Activated T-cell treated with anti-CD3 and anti-CD28 coated beads for 24 hours (primary cell): Measurements from ENCODE around the gene EFCAB6.

ENCODE experiments used
- DNase-seq: peaks from one replicate; pipeline ENCODE4 v3.0.0-alpha.2; 2020; ENCODE audit warnings: low read depth

EFCAB6 gene

GRCh38 chr22:43828998-43829782, 17.1 kb upstream of the EFCAB6 start:
- DNase-seq, result no peak

DNA sequence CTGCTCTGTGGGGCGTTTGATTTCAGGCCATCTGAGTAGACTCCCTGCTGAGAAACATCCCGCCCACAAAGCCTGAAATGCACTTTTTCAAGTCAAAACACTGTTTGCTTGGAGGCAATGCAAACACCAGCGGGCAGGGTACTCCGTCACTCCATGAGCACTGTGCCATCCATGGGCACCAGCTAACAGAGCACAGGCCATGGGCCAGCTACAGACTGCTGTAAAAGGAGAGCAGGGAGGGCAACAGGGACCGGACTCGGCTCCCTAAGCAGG, 16.6 kb upstream of the EFCAB6 start:
- DNase-seq, result no peak

DNA sequence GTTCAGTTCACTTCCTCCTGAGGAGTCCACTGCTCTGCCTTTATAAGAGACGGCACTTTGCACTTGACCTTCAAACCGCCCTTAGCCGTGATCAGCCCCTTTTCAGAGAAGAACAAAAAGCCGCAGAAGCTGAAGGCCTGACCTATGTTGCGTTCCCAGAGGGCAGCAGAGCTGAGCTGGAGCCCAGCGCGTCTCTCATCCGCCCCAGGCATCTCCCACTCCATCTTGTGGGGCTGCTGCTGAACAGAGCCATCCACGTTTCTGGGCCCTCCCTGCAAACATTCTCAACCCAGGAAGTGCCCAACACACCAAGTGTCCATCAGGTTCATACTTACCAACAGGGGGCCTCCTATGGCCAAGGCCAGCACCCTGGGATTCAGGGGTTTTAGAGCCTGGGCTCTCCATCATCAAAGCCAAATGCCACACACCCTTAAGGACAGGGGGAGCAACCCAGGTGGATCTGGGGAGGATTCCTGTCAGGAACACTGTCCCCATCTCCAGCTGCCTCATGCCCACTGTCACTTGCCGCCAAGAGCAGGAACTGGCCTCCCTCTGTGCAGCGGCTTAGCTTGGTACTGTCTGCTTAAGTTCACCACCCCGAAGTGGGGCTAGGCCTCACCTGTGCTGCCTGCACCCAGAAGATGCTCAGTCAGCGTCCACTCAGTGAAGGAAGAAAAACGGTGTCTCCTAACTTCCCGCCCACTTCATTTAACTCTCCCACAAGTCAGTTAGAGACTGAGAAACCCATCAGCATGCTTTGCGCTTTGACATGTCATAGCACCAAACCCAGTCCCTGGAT, 16.0 kb upstream of the EFCAB6 start:
- no peak for DNase-seq

- DNase-seq, result no peak
These were observed 15.1 kb upstream of the EFCAB6 start for GRCh38 chr22:43827003-43827735.

- no peak for DNase-seq
These were observed 14.3 kb upstream of the EFCAB6 start for GRCh38 chr22:43826142-43827002.

GRCh38 chr22:43825651-43826050, 13.5 kb upstream of the EFCAB6 start:
- no peak for DNase-seq

DNA sequence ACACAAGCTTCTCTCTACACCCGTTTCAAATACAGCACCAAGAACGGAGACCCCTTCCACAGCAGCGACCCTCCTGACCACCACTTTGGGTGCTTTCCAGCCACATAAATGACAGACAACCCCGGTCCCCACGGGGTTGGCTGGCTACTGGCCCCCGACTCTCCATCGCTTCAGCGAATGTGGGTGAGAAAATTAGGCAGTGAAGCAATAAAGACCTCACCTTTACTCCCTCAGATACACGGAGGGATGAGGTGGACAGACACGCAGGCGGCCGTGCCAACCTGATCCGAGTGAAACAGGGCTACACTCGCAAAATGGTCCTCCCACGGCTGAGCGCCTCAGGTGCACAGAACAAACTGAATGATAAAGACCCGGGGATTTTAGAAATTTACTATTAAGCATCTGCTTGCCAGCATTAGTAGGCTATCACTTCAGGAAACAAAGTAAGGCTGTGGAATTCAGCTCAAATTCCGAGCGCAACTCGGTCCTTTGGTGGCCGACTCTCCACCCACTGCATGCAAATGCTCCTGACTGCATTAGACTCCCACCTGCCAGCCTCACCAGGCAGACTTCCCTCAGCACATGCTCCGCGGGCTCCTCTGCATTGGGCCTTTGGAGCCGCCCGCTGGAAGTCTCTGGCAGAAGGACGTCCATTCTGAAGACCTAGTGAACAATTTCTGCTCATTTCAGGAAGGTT, 12.8 kb upstream of the EFCAB6 start:
- DNase-seq, result no peak

GRCh38 chr22:43823911-43824665, 12.0 kb upstream of the EFCAB6 start:
- DNase-seq, result no peak

GRCh38 chr22:43823353-43823908, 11.3 kb upstream of the EFCAB6 start:
- no peak for DNase-seq

- DNase-seq, result no peak
These were observed 9.7 kb upstream of the EFCAB6 start for GRCh38 chr22:43821606-43822425.

- no peak for DNase-seq
These were observed 8.7 kb upstream of the EFCAB6 start for GRCh38 chr22:43820651-43821305.

DNA sequence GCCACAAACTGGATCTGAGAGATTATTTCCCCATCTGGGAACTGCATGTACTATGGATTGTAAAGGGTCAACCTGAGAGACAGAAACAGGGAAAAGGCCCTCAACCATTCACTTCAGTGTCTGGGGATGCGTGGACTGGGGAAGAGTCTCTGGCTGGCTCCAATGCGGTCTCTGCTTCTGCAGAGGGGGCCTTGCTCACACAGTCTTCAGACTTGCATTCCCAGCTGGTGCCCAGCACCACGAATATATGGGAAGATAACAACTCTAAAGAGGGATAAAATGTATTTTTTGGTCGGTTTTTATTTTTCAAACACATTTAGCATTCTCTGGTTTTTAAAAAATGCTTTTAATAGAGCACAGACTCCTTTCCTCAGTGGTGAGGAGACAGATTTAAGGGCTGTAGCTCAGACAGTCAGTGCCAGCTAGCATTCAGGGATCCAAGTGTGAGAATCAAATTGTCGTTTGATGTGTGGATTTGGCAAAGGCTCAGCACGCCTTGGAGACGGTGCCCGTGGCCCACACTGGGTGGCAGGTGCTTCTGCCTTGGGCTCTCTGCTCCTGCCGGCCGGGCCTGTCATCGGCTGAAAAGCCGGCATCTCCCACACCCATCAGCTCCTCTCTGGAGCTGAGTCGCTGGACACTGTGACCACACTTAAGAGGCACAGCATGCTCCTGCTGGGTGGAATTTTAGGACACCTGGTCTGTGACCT, 8.0 kb upstream of the EFCAB6 start:
- no peak for DNase-seq

DNA sequence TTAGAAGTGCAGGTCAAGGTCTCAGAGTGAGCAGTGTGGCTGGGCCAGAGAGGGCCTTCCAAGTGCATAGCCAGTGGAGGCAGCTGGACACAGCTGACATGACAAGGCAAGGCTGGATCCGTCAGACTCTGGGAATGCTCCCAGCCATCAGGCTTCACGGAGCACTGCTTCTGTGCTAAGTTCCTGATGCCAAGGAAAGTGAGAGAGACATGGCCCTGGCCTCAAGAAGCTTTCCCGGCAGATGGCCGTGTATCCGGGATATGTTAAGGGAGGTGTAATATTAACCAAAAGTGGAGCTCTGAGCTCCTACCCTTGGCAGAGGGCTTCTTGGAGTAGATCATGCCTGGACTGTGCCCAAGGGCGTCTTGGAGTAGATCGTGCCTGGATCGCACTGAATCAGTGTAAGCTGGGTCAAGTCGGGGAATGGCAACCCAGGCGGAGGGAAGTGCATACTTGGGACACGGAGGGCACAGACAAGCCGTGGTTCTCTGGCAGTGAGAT, 7.4 kb upstream of the EFCAB6 start:
- DNase-seq, result no peak

DNA sequence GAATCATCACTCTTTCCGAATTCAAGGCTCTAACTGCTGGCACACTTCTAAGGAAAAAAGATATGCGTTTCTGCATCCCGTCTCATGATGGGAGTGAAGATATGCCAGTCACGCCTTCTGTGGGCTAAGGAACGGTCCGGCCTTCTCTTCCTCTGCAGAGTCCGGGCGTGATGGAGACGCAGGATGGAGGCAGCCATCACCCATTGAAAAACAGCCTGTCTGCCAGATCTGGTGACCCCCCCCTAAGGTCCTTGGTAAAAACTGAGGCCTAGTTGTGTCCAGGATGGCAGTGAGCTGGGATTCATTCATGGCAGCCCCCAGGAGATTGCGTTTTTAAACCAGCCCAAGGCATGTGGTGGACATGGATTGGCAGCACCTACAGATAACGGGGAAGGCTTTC, 6.9 kb upstream of the EFCAB6 start:
- no peak for DNase-seq

DNA sequence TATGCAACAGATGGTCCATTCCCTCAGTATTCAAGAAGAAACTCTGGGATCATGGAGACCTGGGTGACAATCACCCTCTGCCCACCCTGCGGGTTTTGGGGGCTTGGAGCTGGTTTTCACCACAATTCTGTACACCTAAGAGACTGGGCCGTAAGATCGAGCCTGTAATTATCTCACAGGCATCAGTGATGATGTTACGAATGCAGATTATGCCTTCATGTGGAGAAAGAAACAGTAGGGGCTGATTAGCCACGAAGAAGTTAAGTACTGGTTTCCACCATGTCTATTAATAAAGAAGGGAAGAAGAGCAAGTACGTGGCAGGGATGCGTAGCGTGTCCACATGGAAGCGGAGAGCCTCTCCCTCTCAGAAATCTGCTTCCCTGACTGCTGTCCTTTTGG, 5.3 kb upstream of the EFCAB6 start:
- DNase-seq, result no peak

DNA sequence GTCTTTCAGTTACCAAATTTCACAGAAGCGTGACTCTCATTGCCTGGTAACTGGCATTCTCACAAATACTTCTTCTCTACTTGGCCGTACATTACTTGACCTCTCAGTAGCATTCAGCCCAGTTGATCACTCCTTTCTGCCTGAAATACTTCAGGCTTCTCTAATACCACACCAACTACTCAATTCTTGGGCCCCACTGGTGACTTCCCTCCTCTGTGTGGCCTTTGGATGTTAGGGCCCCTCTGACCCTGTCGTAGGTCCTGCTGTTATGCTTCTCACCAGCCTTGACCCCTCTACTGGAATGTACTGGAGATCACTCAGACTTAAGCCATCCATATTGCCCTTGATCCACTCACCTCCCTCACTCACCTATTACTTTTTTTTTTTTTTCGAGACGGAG, 2.2 kb upstream of the EFCAB6 start:
- DNase-seq, result no peak

DNA sequence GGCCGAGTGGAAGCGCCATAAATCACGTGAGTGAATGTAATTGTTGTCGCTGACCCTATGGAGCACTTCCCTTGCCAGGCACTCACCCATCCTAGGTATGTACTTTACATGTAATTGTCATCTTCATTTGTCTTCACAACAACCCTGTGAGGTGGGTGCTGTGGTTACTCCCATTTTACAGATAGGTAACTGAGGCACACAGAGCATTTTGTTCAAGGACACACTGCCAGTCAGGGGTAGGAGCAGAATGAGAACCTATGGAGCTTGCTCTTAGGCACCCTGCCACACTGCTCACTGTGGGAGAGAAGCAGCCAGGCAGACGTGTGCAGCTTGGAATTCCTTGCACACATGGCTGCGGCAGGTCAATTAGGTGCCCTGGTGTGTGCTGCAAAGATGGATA, 785 bp upstream of the EFCAB6 start:
- DNase-seq, result no peak

DNA sequence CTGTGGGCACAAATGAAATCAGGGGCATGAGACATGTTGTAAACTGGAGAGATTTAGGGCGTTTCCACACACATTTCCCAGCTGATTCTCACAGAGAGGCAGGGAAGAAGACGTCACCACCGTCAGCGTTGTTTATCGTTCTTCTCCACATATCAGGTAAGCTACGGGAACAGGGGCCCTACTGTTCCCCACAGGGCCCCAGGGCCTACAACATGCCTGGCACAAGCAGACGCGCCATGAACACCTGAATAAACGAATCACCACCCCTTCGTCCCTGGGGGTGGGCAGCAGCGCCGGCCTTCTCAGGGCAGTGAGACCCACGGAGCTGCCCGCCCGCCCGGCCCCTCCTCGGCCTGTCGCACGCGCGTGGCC, 342 bp downstream of the EFCAB6 start:
- DNase-seq, result no peak
